NCI-H526 (cell line): ENCODE data around the gene RBM15.
A peak's percentile ranks its signal among the peaks of the same experiment; 100 is the strongest.

Source experiments
- DNase-seq, 2 experiments: peaks; one replicate each; lab custom pipeline; 2025; lab: John Stamatoyannopoulos, UW

Gene RBM15

DNA sequence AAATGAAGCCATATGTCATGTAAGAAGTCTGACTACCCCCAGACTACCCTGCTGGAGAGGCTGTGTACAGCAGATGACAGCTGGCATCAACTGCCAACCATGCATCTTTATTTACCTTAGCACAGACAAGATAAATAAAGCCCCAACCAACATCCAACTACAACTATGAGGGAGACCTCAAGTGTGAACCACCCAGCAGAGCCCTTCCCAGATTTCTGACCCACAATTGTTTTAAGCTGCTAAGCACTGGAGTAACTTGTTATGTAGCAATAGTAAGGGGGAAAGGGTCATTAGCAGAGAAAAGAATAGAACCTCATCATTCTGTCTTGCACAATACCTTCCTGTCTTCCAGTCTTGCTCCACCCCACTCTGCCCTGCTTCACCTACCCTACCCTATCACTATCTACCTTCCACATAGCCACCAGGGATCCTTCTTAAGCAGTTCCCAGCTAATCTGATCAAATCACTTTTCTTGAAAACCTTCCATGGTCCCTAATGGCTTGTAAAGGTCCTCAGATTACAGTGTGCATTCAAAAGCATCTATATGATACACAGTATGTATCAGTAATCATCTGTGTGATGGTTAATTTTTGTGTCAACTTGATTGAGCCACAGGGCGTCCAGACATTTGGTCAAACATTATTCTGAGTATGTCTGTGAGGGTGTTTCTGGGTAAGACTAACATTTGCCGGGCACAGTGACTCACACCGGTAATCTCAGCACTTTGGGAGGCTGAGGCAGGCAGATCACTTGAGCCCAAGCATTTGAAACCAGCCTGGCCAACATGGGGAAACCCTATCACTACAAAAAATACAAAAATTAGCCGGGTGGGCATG, 19.6 kb upstream of the RBM15 start:
- DNase-seq, result no peak

DNA sequence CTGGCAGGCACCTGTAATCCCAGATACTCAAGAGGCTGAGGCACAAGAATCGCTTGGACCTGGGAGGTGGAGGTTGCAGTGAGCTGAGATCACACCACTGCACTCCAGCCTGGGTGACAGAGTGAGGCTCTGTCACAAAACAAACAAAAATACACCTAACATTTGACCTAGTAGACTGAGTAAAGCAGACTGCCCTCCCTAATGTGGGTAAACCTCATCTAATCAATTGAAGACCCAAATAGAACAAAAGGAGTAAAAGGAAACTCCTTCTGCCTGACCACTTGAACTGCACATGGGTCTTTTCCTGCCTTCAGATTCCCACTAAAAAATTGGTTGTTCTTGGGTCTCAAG, 19.0 kb upstream of the RBM15 start:
- DNase-seq, result no peak

DNA sequence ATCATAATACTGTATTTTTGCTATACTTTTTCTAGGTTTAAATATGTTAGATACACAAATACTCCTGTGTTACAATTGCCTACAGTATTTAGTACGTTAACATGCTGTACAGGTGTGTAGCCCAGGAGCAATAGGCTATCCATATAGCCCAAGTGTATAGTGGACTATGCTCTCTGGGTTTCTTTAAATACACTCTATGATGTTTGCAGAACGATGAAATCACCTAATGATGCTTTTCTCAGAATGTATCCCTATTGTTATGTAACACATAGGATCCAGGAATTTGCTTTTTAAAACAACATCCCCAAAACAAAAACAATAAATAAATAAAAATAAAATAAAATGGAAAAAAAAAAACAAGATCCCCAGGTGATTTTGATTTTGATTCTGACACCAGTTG, 18.1 kb upstream of the RBM15 start:
- DNase-seq, result no peak

DNA sequence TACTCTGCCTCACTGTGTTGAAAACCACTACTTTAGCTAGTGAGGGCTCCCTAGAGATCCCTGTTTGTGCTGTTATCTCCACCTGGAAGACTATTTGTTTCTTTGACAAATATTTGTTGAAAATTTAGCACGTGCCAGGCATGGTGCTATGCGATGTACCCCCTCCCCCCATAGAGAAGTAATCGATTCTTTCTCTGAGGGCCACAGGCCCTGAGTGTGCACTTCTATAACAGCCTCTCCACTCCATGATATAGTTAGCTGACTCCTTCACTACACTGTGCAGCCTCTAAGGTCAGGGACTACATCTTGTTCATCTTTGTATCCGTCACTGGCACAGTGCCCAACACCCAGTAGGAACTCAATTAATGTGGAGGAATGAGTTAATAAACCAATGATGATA, 17.3 kb upstream of the RBM15 start:
- no peak for DNase-seq

DNA sequence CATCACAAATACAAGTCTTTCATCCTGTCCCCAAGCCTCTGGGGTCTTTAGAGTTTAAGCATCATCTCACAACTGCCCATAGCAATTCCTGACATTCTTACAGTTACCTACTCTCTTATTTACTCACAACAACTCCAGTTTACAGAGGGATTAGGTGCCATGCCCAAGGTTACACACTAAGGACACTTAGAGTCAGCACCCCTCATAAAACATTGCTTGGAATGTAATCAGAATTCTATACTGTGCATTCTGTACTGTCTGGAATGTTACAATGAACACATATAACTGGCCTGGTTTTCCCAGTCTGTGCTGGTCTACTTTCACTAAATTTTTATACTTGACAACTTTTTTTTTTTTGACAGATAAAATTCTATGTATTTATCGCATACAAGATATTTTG, 14.5 kb upstream of the RBM15 start:
- DNase-seq, result no peak

DNA sequence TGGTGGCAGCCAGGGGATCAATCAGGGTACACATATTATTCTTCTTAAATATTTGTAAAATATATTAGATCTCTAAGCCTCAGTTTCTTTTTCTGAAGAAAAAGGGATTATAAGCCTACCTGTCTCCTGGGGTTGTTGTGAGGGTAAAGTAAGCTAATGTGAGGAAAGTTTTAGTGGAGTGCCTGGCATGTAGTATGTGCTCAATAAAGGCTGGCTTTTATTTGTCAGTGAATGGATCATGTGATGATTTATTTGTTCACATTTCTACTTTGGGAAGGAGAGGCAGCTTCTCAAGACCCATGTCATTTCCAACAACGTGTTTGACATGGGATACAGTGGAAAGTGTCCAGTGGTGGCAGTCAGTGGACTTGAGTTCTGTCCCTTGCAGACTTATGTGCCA, 12.4 kb upstream of the RBM15 start:
- no peak for DNase-seq

DNA sequence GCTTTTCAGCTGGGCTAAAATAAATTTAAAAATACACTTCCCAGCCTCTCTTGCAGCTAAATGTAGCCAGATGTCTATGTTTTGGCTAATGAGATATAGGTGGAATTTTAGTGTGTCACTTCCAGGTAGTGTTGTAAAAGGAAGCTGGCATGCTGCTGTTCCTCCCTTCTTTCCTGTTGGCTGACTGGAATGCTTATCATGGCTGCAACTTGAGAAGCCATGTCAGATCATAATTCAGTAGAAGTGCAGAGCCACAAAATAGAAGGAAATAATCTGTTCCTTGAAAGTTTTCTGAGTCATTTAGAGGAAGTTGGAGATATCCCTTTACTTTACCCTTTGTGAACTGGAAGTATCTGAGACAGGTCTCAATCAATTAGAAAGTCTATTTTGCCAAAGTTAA, 10.9 kb upstream of the RBM15 start:
- no peak for DNase-seq

DNA sequence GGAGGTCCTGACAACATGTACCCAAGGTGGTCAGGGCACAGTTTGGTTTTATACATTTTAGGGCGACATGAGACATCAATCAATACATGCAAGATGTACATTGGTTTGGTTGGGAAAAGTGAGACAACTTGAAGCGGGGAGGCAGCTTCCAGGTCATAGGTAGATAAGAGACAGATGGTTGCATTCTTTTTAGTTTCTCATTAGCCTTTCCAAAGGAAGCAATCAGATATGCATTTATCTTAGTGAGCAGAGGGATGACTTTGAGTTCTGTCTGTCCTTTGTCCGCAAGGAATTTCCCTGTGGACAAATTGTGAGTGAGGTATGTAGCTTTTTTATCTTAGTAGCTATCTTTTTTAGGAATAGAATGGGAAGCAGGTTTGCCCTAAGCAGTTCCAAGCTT, 10.5 kb upstream of the RBM15 start:
- no peak for DNase-seq

DNA sequence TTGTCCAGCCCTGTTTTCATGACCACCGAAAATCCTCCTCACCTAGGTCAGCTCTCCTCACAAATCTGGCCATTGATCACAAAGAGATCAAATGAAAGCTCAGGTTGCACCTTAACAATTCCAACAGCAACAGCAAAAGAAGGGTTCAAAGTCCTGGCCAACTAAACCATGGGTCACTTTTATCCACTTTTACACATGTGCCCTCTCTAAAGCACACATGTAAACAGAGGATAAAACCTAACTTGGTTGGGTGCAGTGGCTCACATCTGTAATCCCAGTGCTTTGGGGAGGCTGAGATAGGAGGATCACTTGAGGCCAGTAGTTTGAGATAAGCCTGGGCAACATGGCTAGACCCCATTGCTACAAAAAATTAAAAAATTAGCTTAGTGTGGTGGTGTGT, 3.9 kb upstream of the RBM15 start:
- DNase-seq, result no peak

DNA sequence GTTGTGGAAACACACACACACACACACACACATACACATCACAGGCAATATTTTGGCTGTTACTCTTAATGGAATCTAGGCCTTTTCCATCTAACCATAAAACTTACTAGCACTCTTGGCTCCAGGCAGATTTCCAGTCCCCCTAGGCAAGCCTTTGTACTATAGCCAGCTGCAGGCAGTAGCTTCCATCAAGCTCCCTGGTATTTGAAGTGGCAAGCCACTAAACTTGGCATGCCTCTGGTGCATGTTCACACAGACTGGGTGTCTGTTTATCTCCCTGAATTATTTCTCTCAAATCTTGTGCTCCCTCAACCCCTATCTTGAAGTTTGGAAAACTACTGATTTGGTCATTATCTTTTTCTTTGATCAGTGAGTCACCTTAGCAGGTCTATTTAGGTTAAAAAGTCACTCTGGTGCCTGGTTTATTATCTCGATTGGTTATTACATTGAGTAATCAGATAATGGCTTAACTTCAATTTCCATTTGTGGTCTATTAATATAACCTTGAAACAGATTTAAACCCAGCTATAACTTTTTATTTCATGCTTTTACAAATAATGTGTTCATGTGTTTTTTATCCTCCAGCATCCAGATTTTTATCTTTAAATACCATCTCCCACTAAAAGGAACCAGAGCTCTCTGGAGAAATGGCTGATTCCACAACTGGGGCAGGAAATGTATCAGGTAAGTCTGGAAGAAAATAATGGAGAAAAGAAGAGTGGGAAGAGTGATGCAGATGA, 2.7 kb upstream of the RBM15 start:
- DNase-seq, result no peak

DNA sequence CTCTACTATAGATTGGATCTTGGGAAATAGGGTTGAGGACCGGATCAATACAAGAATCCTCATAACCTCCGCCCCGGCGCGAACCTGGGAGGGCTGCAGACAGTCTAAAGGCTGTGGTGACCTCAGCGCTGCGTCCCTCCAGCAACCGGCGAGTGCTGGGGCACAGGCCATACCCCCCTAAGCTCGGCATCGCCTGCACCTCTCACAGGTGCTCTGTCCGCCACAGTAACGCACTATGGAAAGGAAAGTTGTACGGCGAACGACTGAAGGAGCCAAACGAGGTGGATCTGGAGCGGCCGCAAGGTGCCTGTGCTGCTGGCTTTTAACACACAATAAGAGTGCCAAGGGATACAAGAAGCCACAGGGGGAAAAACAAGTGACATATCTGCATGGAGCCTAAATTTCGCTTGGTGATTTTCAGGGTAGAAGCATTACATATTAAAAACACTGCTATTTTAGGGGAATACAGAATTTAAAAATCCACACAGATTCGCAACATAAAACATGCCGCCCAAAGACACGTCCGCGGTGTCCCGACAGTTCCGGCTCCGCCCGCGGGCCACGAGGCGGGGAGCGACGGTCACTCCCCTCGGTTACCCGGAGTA, 1.4 kb upstream of the RBM15 start:
- DNase-seq, result peak; percentile 57 to 83

DNA sequence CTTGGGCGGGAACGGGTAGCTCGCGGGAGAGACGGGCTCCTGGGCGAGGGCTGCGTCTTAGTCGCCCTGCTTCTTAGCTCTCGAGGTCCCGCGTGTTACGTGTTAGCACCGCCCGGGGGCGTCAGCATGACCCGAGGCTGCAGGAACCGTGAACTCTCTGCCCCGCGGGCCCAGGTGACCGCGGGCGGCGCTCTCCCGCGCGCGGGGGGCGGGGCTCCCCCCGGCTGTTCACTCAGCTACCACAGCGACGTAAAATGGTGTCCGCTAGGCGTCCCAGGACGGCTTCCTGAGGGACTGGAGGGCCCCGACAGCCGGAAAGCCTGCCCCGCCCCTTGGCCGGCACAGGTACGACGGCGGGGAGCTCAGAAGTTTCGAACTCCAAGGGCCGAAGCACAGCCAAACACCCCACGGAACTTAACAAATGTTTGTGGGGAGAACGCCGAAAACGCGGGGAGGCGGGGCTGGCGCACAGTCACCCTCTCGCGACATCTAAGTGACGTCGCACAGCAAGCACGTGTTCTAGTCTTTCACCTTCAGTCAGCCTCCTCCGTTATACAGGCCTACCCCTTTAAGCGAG, 780 bp upstream of the RBM15 start:
- peak in 1 of 2 experiments; percentile 99 for DNase-seq

DNA sequence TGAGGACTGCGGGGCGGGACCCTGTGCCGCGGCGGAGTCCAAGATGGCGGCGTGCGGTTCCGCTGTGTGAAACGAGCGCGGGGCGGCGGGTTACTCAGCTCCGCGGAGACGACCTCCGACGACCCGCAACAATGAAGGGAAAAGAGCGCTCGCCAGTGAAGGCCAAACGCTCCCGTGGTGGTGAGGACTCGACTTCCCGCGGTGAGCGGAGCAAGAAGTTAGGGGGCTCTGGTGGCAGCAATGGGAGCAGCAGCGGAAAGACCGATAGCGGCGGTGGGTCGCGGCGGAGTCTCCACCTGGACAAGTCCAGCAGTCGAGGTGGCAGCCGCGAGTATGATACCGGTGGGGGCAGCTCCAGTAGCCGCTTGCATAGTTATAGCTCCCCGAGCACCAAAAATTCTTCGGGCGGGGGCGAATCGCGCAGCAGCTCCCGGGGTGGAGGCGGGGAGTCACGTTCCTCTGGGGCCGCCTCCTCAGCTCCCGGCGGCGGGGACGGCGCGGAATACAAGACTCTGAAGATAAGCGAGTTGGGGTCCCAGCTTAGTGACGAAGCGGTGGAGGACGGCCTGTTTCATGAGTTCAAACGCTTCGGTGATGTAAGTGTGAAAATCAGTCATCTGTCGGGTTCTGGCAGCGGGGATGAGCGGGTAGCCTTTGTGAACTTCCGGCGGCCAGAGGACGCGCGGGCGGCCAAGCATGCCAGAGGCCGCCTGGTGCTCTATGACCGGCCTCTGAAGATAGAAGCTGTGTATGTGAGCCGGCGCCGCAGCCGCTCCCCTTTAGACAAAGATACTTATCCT, 430 bp downstream of the RBM15 start:
- peak; percentile 32 to 78 for DNase-seq

DNA sequence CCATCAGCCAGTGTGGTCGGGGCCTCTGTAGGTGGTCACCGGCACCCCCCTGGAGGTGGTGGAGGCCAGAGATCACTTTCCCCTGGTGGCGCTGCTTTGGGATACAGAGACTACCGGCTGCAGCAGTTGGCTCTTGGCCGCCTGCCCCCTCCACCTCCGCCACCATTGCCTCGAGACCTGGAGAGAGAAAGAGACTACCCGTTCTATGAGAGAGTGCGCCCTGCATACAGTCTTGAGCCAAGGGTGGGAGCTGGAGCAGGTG, 961 bp downstream of the RBM15 start:
- DNase-seq, result peak in 1 of 2 experiments; percentile 55

DNA sequence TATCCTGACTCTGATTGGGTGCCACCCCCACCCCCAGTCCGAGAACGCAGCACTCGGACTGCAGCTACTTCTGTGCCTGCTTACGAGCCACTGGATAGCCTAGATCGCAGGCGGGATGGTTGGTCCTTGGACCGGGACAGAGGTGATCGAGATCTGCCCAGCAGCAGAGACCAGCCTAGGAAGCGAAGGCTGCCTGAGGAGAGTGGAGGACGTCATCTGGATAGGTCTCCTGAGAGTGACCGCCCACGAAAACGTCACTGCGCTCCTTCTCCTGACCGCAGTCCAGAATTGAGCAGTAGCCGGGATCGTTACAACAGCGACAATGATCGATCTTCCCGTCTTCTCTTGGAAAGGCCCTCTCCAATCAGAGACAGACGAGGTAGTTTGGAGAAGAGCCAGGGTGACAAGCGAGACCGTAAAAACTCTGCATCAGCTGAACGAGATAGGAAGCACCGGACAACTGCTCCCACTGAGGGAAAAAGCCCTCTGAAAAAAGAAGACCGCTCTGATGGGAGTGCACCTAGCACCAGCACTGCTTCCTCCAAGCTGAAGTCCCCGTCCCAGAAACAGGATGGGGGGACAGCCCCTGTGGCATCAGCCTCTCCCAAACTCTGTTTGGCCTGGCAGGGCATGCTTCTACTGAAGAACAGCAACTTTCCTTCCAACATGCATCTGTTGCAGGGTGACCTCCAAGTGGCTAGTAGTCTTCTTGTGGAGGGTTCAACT, 2.1 kb downstream of the RBM15 start:
- DNase-seq, result peak; percentile 26 to 62

DNA sequence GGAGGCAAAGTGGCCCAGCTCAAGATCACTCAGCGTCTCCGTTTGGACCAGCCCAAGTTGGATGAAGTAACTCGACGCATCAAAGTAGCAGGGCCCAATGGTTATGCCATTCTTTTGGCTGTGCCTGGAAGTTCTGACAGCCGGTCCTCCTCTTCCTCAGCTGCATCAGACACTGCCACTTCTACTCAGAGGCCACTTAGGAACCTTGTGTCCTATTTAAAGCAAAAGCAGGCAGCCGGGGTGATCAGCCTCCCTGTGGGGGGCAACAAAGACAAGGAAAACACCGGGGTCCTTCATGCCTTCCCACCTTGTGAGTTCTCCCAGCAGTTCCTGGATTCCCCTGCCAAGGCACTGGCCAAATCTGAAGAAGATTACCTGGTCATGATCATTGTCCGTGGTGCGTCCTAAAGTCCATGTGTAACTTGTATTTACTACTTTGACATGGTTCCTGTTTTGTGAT, 2.7 kb downstream of the RBM15 start:
- peak in 1 of 2 experiments; percentile 31 for DNase-seq

DNA sequence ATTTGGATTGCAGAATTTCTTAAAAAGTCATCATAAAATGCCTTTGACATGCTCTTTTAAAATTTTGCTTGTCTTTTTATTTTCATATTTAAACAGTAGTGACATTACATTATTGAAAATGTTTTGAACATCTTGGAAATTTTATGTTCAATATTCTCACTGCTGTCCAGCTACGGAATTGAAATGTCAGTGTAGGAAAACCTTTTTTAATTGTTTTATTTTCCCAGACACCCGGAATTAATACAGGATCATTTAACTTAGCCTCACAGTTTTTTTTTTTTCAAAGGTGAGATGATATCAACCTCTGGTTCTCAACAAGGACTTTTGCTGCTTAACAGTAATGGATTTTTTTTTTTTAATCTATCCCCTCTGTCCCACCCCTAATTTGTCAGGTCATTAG, 4.1 kb downstream of the RBM15 start:
- no peak for DNase-seq

DNA sequence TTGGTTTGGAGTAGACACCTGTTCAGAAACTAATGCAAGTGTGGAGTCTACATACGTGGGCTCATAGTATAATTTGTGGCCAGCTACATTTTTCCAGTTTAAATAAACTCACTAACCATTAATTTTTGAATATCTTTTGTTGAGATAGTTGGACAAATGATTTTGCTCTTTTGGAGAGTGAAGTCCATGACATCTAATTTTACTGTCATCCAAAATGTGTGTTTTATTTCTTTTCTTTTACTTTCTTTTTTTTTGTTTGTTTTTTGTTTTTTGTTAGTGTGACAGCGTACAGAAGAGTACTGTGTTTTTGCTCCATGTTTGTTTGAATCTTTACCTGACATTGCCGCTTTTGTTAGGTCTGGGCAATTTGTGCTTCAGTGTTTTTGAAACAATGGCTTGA, 5.0 kb downstream of the RBM15 start:
- DNase-seq, result no peak

DNA sequence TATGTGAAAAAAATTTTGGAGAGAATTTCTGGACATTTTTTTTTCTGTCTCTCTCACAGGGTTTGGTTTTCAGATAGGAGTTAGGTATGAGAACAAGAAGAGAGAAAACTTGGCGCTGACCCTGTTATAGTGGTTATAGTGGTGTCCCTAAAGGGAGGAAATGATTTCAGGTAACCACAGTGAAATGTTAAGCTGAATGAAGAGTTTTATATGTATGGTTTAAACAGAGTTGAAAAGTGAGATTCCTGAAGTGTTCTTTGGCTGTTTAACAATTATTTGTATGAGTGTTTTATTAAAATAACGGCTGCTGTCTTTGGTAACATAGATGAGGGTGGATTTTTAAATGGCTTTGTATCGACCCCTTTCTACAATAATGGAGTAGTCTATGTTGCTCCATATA, 6.3 kb downstream of the RBM15 start:
- no peak for DNase-seq

DNA sequence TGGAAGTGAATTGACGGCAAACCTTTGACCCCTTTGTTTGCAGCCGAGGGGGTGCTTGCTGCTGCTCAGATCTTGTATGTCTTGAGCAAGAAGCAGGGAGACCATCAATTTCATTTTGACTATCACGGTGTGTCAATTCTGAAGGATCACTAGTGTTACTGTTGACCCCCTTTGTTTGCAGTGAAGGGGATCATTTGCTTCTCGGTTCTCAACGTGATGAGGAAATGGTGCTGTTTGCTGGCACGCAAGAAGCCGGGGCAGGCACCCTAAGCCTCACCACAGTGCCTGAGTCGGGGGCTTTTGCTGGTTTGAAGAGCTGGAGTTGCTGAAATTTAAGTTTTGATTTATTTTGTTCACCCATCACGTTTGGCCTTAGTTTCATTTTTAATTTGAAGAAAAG, 7.5 kb downstream of the RBM15 start:
- no peak for DNase-seq

DNA sequence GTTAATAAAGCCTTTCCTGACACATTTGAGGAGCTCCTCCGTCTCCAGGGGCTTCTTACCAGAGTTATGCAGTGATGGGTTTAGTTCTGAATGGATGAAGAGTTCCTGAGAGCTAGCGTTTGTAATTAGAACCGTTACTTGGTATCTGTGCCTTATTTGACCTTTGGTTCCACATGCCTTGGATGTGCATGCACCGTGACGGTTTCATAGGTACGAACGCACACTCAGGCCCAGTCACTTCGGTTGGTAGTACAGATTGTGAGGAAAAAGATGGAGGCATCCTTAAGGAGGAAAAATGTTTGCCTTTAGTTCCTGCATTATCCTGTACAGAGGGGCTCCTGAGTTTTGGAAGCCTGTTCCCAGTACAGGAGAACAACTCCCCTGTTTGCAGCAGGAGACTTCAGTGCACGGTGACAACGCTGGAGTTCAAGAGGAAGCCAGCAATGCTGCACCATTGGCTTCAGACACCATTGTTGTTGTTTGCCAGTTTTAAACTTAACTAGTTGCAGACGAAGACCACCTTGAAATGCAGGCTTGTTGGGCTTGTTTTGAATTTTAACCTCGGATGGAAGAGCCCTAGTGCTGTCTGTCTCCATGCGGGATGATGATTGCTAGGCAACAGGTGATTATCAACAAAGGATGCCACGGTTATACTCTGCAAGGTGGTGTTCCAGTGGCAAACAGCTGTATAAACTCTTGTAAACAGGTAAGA, 8.2 kb downstream of the RBM15 start:
- DNase-seq, result peak in 1 of 2 experiments; percentile 10
